ENCODE results near the gene EXD3.
A peak's percentile ranks its signal among the peaks of the same experiment; 100 is the strongest.

The EXD3 gene

GRCh38 chr9:137273611-137274320 lies 149.2 kb downstream of the EXD3 start:
- no peaks in the 10 kb centered on the region for H3K36me3 ChIP-seq (ENCODE audit: insufficient read depth)
- no peak overlapping the region for H3K9ac ChIP-seq
- no peak overlapping the region for H3K4me2 ChIP-seq

DNA sequence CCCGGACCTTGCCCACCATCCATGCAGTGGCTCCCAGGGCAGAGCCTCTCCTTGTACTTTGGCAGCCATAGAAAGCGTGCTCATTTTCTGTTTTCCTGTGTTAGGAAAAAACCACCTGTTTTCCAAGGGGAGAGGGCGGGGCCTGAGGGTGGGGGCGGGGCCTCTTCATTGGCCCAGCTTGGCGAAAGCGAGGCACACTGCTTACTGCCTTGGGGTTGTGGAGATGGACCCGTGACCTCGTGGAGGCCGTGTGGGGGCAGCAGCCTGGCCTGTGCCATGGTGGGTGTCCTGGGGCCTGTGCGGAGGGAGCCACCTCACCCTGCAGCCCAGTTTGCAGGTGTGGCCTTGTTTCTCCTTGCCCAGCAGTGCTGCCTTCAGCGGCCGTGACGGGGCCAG lies 149.9 kb downstream of the EXD3 start:
- Histone ChIP-seq H3K27me3 (ENCODE audit: insufficient read depth, low read depth) (no peaks in the 10 kb centered on the region), H3K79me2 (ENCODE audit: insufficient read depth, low read depth) (no peaks in the 10 kb centered on the region), H2AFZ (ENCODE audit: low read depth) (no peak overlapping the region), H3K4me3 (IDR thresholded peaks at IDR 0.05; ENCODE audit: insufficient read depth, low read depth, low read length) (no peak overlapping the region), H3K36me3 (ENCODE audit: insufficient read depth) (no peaks in the 10 kb centered on the region), H3K4me2 (no peak overlapping the region), H3K9ac (no peak overlapping the region), H4K20me1 (ENCODE audit: insufficient read depth) (no peaks in the 10 kb centered on the region), H3K4me1 (ENCODE audit: low read depth, poor library complexity, severe bottlenecking) (peaks cover 26% of the 10 kb centered on the region), H3K27ac (no peak overlapping the region)
- TF ChIP-seq, protein P1, sequence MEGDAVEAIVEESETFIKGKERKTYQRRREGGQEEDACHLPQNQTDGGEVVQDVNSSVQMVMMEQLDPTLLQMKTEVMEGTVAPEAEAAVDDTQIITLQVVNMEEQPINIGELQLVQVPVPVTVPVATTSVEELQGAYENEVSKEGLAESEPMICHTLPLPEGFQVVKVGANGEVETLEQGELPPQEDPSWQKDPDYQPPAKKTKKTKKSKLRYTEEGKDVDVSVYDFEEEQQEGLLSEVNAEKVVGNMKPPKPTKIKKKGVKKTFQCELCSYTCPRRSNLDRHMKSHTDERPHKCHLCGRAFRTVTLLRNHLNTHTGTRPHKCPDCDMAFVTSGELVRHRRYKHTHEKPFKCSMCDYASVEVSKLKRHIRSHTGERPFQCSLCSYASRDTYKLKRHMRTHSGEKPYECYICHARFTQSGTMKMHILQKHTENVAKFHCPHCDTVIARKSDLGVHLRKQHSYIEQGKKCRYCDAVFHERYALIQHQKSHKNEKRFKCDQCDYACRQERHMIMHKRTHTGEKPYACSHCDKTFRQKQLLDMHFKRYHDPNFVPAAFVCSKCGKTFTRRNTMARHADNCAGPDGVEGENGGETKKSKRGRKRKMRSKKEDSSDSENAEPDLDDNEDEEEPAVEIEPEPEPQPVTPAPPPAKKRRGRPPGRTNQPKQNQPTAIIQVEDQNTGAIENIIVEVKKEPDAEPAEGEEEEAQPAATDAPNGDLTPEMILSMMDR (conservative IDR thresholded peaks at IDR 0.05; ENCODE audit: low read depth, low read length): no peak

More at GRCh38 chr9:137273611-137274320, 149.2 kb downstream of the EXD3 start:
- H2AFZ ChIP-seq (ENCODE audit: low read depth): no peak overlapping the region
- TF ChIP-seq, protein P1 (conservative IDR thresholded peaks at IDR 0.05; ENCODE audit: low read depth, low read length): no peak
- peaks cover 26% of the 10 kb centered on the region for H3K4me1 ChIP-seq (ENCODE audit: low read depth, poor library complexity, severe bottlenecking)
- no peaks in the 10 kb centered on the region for H3K27me3 ChIP-seq (ENCODE audit: insufficient read depth, low read depth)
- H3K79me2 ChIP-seq (ENCODE audit: insufficient read depth, low read depth): no peaks in the 10 kb centered on the region
- no peak overlapping the region for H3K4me3 ChIP-seq (IDR thresholded peaks at IDR 0.05; ENCODE audit: insufficient read depth, low read depth, low read length)
- no peak overlapping the region for H3K27ac ChIP-seq
- H4K20me1 ChIP-seq (ENCODE audit: insufficient read depth): no peaks in the 10 kb centered on the region

- H3K27ac ChIP-seq: no peak overlapping the region
- no peaks in the 10 kb centered on the region for H3K79me2 ChIP-seq (ENCODE audit: insufficient read depth, low read depth)
- H3K9ac ChIP-seq: no peak overlapping the region
- no peak overlapping the region; the same call in 1 of the 2 replicates for H3K4me2 ChIP-seq
- no peaks in the 10 kb centered on the region for H3K36me3 ChIP-seq (ENCODE audit: insufficient read depth)
- TF ChIP-seq, protein P1 (conservative IDR thresholded peaks at IDR 0.05; ENCODE audit: low read depth, low read length): no peak
- no peak overlapping the region for H2AFZ ChIP-seq (ENCODE audit: low read depth)
- no peak overlapping the region for H3K4me3 ChIP-seq (IDR thresholded peaks at IDR 0.05; ENCODE audit: insufficient read depth, low read depth, low read length)
- no peaks in the 10 kb centered on the region for H4K20me1 ChIP-seq (ENCODE audit: insufficient read depth)
- no peaks in the 10 kb centered on the region for H3K27me3 ChIP-seq (ENCODE audit: insufficient read depth, low read depth)
- peaks cover 26% of the 10 kb centered on the region for H3K4me1 ChIP-seq (ENCODE audit: low read depth, poor library complexity, severe bottlenecking)
Observed at GRCh38 chr9:137272241-137273094, 150.5 kb downstream of the EXD3 start.

GRCh38 chr9:137271696-137272076 lies 151.3 kb downstream of the EXD3 start:
- Histone ChIP-seq H4K20me1 (ENCODE audit: insufficient read depth) (no peaks in the 10 kb centered on the region), H3K4me2 (peak overlapping the region; percentile 64; the same call in 1 of the 2 replicates), H3K9ac (no peak overlapping the region), H3K79me2 (ENCODE audit: insufficient read depth, low read depth) (no peaks in the 10 kb centered on the region), H3K4me1 (ENCODE audit: low read depth, poor library complexity, severe bottlenecking) (peaks cover 26% of the 10 kb centered on the region), H3K27me3 (ENCODE audit: insufficient read depth, low read depth) (no peaks in the 10 kb centered on the region), H3K27ac (peak overlapping the region; percentile 74), H3K4me3 (IDR thresholded peaks at IDR 0.05; ENCODE audit: insufficient read depth, low read depth, low read length) (no peak overlapping the region), H3K36me3 (ENCODE audit: insufficient read depth) (no peaks in the 10 kb centered on the region), H2AFZ (ENCODE audit: low read depth) (no peak overlapping the region)
- TF ChIP-seq, protein P1 (conservative IDR thresholded peaks at IDR 0.05; ENCODE audit: low read depth, low read length): no peak
